Measurements from ENCODE around the gene NFASC.
A peak's percentile ranks its signal among the peaks of the same experiment; 100 is the strongest.

NFASC gene

DNA sequence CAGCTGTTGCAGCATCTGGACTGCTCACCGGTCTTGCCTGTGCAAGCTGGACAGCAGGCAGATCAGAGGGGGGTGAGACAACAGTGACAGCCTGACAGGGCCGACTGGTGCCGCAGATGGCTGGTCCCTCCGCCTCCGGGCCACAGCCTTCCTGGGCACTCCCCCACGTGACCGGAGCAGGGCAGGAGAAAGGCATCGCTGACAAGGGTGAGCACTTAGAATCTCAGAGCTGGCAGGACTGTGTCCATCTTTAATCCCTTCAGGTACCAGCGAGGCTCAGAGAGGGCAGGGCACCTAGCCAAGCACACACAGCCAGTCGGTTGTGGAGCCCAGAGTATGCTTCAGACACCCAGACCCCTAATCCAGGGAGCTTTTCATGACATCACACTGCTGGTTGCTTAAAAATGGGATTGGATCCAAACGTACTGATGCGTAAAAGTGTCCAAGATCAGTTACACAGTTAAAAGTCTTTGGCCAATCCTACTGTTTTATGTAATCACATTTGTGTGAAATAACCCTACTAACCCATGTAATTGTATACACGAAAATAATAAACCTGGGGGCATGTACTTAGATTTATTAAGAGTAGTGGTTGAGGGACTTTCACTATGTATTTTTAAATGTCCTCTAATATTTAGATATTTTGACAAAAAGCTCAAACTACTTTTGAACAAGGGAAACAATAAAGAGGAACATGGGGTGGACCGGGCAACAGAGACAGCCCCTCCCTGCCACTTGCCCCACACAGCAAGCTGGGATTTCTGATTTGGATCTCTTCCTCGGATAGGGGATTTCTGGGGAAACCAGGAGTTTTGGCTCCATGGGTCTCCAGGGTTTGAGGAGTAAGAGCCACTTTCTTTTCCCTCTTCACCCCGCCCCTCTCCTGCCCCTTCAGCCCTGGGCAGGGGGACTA lies 171.6 kb downstream of the NFASC start:
- no peak for DNase-seq (ENCODE audit: low read depth)

DNA sequence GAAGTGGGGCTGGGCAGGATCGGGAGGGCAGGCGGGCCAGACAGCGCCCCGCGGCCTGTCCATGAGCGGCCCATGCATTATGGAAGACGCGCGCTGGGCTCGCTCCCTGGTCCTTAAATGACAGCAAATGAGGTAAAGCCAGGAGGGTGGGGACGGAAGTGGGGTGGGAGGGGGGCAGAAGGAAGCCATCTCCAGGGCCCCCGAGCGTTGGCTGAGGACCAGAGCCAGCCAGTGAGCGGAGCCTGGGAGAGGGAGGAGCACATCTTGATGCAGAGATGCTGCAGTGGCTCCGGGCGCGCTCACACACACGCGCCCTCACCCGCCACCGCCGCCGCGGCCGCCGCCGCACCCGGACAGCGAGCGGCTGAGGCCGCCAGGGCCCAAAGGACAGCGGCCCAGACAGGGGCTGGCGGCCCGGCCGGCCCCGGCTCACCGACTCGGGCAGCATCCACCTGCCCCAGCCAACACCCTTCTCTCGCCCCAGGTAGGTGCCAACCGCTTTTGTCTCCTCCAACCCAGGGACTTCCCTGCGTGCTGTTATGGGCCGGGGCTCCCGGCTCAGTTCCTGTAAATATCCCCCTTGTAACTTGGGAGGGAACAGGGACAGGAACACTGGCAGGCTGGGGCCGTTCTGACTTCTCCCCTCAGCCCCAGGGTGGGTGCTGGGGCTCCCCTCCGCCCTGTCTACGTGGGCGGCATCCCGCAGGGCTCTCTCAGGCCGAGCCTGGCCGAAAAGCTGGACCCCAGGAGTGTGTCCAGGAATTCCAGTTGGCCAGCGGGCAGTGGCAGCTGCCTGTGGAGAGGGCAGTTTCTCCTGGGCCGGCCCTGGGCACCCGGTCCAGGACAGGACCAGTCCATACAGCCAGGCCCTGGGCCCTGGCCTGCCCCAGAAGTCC lies 172.5 kb downstream of the NFASC start, which contains the start of gene CNTN2:
TSS of gene CNTN2 (plus strand) at position 302 of the 896 bp plus-strand sequence. CDS start 9,974 bp downstream, outside the sequence.
- DNase-seq (ENCODE audit: low read depth) = no peak

DNA sequence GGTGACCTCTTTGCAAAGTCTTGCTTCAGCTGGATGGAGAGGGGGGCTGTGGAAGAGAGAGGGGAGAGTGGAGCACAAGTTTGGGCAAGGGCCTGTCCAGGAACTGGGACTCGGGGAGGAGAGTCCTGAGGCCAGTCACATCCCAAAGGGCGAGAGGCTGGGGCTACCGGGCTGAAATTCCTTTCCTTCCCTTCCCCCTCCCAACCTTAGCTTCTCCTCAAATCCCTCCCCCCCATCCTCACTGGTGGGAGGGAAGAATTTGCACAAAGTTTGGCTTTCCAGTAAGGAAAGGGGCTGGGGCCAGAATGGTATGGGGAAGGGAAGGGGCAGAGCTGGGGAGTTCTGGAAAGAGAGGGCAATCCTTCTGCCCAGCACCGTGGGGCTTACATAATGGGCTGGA lies 173.2 kb downstream of the NFASC start:
- DNase-seq (ENCODE audit: low read depth) = no peak

DNA sequence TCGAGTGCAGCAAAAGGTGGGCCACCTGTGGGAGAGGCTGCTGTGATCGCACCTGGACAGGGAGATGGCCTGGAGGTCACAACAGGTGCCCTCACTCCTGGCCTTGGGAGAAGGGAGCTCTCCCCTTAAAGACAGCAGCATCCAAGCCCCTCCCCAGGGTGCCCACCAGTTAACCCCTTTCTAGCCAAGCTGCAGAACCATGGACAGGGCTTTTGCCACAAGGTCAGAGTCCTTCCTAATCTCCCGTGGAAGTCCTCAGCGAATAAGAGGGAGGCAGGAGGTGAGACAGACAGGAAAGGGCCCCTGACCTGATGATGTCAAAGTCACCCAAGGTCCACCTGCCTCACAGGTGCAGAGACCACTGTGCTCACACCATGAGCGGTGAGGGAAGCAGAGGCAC lies 174.1 kb downstream of the NFASC start:
- no peak for DNase-seq (ENCODE audit: low read depth)

DNA sequence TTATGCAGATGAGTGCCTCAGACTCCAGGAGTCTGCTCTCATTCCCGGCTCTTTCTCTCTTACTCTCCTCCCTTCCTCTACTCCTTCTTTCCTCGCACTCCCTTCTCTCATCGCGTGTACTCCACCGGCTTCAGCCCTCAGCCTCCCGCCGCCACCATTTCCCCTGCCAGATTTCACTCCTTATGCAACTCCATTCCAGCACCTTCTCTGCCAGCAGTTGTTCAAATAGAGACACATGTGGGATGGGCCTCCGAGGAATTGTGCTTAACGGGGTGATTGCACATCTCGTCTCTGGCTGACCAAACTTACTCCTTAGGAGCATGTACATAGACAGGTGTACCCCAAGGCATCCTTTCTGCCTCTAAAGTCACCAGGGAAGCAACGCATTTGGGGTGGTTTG lies 174.5 kb downstream of the NFASC start:
- DNase-seq (ENCODE audit: low read depth) = no peak

DNA sequence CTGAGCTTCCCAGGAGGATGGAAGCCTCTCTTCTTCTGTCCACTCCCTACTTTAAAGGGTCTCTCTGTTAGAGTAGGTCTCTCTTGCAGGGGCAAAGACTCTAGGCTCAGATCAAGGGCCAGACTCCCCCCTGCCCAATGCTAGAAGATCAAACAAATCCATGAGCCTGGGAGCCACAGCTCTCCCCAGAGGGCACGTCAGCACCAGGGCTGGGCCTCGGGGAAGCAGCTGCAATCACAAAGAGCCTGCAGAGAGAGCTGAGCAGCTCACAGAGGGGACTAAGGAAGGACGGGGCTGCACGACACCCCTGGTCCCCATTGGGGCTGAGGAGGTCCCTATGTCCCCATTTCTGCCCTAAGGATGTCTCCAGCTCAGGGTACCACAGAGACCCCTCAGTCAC lies 176.2 kb downstream of the NFASC start:
- no peak for DNase-seq (ENCODE audit: low read depth)

DNA sequence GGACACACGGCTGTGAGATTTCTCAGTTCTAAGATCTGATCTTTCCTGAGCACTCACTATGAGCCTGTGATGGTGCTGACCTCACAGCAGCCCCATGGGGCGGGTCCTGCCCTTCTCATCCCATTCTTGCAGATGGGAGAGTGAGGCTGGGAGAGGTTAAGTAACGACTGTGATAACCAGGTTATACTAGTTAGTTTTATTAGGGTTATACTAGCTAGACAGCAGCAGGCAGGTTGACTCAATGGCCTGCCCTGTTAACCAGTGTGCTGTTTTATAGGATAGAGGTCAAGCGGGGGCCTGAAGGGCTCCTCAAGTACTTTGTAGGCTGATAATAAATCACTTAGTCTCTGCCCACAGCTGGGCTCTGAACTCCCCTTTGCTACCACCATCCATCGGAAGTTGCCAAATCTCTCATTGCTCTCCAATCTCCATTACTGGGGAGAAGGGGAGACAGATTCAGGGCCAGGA lies 177.1 kb downstream of the NFASC start:
- no peak for DNase-seq (ENCODE audit: low read depth)

DNA sequence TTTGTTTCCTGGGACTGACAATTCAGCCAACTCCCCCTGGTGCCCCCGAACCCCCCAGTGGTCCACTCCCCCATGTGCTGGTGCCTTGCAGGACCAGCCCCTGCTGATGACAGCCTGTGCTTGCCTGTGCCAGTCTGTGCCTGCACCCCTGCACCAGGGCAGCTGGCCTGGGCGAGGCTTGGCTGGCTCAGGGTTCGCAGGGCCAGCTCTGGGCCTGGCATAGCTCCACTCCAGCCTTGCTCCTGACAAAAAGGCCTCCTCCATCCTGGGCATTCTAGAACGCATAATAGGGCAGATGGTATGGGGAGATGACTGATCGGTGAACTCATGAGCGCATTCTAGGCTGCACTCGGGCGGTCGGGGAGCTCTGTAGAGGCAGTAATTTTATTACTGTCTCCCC lies 177.7 kb downstream of the NFASC start:
- no peak for DNase-seq (ENCODE audit: low read depth)

DNA sequence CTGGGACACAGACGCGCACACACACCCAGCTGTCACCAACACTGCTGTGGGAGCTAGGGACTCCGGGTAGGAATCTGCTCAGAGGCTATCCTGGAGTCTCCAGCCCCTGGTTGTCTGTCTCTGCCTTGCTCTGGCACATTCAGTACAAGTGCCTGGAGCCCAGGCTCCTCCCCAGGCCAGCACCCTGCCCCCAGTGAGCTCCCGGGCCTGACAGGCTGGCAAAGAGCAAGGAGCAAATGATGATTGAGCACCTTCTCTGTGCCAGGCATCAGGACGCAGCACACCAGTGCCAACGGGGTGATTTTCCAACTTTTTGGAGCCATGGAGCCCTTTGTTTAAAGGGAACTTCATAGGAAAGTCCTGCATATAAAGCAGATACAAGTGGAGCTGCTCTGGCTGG lies 178.8 kb downstream of the NFASC start:
- no peak for DNase-seq (ENCODE audit: low read depth)

DNA sequence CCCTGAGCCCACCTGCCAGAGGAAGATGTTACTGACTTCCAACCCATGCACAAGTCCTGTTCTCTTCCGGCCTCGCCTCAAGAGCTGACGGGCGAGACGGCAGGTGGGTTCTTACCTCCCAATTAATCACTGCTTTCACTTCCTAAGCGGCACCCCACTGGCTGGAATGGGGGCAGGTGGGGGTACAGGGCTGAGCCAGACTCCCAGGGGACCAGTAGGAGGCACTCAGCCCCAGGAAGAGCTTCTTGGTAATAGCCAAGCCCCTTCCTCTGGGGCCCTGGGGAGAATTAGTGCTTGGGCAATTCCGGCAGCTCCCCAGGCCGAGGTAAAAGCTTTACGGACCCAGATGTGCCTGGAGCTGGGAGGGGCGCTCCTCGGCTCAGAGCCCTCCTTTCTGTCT lies 182.0 kb downstream of the NFASC start:
- no peak for DNase-seq (ENCODE audit: low read depth)

DNA sequence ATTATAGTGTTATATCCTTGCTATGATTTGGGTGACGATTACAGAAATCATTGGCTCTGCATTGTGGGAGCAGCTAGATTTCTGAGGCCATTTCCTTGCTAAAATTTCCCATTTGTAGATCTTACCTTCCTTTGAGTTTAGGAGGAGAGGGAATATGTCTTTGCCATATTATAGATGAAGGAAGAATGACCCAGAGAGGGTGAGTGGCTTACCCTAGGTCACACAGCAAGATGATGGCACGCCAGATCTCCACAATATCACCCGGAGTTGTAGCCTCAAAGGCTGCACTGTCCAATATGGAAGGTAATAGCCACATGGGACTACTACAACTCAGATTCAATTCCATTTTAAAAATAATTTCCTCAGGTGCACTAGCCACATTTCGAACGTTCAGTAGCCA lies 182.6 kb downstream of the NFASC start:
- DNase-seq (ENCODE audit: low read depth) = no peak

DNA sequence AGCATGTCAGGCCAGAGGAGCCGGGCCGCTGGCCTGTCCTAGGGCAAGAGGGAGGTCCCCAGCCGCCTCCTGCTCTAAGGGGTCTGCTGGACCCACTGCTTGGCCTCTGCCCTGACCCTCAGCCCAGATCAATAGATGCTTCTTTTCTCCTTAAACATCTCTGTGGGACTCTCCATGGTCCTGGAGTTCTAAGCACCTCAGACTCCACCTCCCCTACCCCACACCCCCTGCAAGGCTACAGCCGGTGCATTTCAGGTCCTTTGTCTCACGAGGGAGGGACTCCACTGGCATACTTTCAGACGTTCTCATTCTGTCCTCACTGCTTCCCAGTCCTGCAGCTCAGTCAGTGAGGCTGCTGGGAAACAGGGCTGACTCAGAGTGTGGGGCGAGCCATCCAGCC lies 183.4 kb downstream of the NFASC start:
- no peak for DNase-seq (ENCODE audit: low read depth)

DNA sequence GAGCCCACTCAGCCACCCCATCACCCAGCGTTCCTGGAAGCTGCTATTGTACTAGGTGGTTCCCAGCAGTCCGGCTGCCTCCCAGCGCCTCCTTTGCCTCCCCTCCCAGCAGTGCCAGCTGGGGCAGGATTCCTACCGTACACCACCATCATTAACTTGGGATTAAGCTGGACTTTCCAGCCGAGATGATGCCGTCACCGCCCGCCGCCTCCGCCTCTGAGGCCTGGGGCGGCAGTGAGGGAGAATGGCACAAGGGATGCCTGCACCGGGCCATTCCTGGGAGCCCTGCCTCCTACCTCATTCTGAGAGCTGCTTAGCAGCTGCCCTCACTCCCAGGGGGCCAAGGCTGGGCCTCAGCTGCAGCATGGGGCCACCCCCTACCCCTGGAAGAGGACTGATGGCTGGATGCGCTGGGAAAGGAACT lies 185.5 kb downstream of the NFASC start:
- DNase-seq (ENCODE audit: low read depth) = no peak

DNA sequence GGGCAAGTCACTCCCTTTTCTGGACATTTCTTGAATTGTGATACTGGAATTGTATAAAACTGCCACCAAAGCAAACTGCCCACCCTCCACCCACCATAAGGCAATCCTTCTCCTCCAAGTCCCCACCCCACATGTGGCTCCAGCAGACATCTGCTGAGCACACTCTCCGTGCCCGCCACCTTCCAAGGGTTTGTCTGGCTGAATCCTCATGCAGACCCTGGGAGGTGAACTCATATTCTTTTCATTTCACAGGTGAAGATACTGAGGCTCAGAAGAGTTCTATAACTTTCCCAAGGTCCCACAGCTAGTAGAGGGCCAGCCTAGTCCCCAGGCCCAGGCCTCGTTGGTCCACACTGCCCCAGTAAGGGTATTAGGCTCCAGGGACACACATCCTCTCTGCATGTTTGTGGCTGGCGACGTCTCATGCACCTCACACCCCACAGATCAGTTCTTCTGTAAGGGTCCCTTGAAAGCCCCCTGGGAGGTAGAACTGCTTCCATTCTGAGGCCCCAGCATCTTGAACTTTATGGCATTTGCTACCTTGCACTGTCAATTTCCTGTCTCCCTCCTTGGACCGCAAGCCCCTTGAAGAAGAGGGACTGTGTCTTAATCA lies 186.4 kb downstream of the NFASC start:
- DNase-seq (ENCODE audit: low read depth) = no peak

DNA sequence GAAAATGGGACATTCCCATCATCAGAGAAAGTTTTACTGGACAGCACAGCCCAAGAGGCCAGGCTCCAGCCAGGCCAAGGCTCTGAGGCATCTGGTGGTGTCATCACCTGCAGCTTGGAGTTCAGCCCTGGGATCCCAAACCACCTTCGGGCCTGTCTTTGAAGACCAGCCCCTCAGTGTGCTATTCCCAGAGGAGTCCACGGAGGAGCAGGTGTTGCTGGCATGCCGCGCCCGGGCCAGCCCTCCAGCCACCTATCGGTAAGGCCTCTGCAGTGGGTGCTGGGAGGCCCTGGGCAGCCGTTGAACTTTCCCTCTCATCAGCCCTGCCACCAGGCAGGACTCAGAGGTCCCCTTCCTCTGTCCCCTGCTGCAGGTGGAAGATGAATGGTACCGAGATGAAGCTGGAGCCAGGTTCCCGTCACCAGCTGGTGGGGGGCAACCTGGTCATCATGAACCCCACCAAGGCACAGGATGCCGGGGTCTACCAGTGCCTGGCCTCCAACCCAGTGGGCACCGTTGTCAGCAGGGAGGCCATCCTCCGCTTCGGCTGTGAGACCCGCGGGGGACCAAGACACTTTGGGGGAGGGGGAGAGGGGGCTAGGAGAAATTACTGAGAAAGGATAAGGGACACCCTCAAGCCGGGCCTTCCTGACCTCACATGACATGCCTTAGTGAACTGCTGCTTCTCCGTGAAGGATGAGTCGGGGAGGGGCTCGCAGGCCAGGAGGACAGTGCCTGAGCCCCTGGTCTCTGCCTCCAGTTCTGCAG lies 187.3 kb downstream of the NFASC start:
- no peak for DNase-seq (ENCODE audit: low read depth)

DNA sequence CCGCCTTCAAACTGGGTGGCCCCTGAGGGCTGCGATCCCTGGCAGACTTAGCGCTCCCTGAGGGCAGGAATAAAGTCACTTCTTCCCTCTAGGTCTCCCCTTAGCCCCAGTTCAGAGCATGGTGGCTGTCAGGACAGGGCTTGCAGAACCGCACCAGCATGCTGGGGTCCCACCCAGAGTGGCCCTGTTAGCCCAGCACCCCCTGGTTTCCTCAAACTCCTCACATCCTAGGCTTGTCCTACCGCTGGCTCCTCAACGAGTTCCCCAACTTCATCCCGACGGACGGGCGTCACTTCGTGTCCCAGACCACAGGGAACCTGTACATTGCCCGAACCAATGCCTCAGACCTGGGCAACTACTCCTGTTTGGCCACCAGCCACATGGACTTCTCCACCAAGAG lies 188.2 kb downstream of the NFASC start:
- DNase-seq (ENCODE audit: low read depth) = no peak

DNA sequence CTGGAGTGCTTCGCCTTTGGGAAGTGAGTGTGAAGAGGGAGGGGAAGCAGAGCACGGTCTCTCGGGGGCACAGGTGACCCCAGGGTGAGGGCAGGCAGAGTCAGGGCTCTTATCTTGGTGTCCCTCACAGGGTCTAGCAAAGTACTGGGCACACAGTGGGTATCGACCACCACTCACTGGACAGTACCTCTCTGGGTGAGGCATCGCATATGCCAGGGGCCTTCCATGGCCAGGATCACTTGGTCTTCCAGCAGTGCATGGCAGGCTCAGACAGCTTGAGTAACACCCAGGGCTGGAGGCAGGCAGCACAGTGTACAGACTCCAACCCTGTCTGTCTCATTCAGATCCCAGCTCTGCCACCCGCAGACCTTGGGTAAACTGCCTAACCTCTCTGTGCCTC lies 189.0 kb downstream of the NFASC start:
- no peak for DNase-seq (ENCODE audit: low read depth)

DNA sequence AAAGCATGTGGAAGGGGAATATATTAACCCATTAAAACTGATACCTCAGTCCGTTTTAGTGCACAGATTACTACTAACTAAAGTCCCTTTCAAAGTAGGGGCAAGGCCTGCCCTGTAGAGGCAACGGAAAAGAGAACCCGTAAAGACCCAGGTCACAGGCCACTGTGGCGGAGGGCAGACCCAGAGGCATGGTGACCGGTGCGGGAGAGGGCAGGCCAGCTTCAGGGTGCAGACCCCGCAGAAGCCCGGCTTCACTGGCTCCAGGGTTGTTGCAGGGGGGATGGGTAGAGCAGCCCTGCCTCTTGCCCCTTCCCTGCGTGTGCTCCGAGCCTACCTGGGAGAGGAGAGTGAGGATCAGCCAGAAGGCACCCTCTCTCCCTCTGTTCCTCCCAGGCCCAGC lies 190.1 kb downstream of the NFASC start:
- no peak for DNase-seq (ENCODE audit: low read depth)

DNA sequence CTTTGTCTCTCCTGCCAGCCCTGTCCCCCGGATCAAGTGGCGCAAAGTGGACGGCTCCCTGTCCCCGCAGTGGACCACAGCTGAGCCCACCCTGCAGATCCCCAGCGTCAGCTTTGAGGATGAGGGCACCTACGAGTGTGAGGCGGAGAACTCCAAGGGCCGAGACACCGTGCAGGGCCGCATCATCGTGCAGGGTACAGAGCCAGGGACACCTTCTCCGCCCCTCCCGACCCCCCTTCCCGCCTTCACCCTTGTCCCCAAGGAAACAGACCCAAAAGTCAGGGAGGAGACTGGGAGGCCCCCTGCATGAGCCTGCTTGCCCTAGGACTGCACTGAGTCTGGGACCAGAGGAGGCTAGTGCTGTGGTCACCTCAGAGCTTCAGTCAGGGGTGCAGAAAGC lies 190.6 kb downstream of the NFASC start:
- DNase-seq (ENCODE audit: low read depth) = no peak

DNA sequence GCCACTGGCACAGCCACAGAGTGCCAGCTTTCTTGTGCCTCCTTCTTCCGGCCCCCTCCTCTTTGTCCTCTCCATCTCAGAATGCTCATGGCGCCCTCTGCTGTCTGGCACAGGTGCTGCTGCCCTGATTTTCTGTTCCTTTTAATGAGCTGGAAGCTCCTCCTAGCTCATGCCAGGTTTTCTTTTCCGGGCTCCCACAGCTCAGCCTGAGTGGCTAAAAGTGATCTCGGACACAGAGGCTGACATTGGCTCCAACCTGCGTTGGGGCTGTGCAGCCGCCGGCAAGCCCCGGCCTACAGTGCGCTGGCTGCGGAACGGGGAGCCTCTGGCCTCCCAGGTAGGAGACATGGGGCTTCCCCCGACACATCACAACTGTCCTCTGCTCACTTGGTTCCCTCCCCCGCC lies 191.0 kb downstream of the NFASC start:
- DNase-seq (ENCODE audit: low read depth) = peak; percentile 59

DNA sequence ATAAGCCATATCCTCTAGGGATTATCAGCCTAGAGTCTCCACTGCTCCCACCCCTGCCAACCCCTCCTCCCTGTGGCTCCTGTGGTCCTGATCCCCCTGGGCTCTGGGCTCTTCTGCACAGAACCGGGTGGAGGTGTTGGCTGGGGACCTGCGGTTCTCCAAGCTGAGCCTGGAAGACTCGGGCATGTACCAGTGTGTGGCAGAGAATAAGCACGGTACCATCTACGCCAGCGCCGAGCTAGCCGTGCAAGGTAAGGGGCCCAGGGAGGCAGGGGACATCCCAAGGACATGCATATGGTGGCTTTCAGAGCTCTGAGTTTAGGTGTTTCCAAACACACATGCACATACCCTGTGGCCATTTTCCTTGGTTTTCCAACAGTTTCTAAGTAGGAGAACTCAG lies 191.7 kb downstream of the NFASC start:
- DNase-seq (ENCODE audit: low read depth) = no peak

DNA sequence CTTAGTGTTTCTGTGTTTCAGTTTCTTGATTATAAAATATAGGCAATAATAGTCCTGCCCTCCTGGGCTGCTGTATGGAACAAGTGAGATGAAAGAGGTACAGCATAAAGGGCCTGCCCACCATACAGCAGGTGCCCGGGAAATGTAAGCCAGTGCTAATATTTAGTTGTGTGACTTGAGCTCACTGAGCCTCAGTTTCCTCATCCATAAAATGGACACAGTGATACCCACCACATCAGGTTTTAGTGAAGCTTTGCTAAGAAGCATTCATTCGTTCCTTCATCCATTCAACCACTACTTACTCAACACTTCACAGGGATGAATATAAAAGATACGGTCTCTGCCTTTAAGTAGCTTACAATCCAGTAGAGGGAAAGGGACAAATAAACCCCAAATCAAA lies 192.2 kb downstream of the NFASC start:
- no peak for DNase-seq (ENCODE audit: low read depth)
